Inferior parietal cortex (tissue), 1 donor: ENCODE data around the gene STPG4.
"Not testable (repeated sequence)": the region's sequence is repeated elsewhere in the genome, so short reads cannot be mapped to it uniquely, and the experiment has no call there.

Source experiments
- DNase-seq: peaks from one replicate; pipeline ENCODE4 v3.0.0-alpha.2; 2016; ENCODE audit errors: extremely low spot score

STPG4 gene, protein sequence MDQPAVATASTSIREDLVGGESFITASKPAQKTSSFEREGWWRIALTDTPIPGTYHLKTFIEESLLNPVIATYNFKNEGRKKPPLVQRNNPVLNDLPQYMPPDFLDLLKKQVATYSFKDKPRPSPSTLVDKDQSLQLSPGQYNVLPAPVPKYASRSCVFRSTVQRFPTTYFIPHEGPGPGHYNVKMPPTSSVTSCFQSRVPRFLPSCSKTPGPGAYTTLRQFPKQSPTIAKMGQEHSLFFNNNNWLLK

DNA sequence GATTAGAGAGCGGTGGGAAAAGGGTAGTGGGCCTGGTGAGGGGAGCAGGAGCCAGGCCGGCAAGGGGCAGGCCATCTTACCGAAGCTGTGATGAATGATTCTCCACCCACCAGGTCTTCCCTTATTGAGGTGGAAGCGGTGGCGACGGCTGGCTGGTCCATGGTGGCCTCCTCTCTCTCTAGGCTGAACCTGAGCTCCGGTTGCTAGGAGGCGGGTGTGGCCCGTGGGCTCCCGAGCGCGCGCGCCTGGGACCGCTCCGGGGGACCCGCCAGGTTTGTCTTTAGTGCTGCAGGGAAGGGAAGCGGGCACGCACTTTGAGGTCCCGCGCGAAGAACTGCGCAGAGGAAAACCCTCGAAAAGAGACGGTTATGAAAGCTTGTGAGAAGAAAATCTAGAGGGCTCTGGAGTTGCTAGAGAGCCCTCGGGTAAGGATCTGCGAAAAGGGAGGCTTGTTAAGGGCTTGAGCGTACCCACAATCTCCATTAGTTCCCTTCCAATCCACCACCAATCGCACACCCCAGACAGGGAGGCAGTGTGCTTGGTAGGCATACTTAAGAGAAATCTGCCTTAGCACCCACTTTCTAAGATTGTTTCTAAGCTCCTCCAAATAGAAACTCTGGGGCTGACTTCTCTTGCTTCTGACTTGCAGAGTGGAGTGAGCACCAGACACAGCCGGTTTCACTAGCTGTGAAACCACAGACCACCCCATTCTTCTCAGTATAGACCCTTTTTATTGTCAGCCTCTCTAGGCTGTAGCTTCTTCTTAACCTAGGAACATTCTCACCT, at the start of gene STPG4:
STPG4 (minus strand) TSS at position 218 of the 786 bp plus-strand sequence; CDS start at position 161, 57 bp downstream.
- DNase-seq = no peak

GRCh38 chr2:47204691-47205090, 49.6 kb upstream of the STPG4 start:
- DNase-seq = no peak

- no peak for DNase-seq
These were observed 48.9 kb upstream of the STPG4 start for GRCh38 chr2:47203995-47204394.

DNA sequence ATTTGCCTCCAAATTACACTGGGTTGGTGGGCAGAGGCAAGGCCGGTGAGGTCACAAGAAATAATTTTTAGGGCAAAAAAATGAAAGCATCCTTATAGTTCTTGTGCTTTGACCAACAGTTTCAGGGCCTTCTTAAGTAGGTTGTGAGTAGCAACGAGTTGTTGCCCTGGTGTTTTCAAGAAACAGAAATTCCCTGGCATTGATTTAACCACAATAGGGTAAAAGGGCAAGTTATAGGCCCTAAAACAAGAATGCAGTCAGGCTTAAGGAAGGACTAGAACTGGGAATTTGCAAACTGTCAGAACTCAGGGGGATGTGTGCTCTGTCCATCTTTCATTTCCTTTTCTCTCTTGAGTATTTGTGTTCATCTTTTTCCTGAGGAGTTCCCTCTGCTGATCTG, 46.1 kb upstream of the STPG4 start:
- no peak for DNase-seq

GRCh38 chr2:47198985-47199451, 43.9 kb upstream of the STPG4 start:
- no peak for DNase-seq

- DNase-seq = no peak
These were observed 41.4 kb upstream of the STPG4 start for GRCh38 chr2:47196499-47196898.

DNA sequence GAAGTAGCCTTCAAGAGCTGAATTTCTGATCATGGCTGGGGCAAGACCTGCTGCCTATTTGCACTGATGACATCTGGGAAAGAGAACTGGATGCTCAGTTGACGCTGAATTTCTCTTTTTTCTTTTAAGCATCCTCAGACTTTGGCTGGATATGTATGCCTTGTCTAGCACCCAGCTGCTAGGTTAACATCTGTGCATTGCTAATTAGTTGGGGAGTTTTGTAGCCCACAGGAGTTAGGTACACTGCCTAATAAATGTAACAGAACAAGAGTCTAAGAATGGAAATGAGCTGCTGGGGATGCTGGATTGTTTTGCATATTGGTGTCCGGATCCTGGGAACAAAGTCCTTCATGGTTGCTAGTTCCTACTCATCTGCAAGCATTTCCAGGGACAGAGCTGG, 40.9 kb upstream of the STPG4 start:
- DNase-seq = no peak

GRCh38 chr2:47195148-47195547, 40.0 kb upstream of the STPG4 start:
- DNase-seq = no peak

DNA sequence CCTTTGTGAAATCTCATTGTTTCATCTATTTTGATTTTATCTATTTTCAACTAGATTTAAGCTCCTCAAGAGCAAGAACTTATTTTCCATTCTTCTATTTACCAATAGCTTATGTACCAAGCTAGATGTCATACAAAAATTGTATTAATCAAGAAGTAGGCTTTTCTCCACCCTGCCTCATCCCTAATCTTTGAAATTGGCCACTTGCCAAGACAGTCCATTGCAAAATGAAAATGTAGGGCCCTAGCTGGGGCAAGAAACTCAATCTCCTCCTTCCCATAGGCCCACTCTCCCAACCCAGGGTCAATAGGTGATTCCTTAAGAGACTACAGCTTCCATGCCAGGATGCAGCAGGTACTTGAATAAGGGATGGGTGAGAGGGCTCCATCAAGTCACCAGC, 39.3 kb upstream of the STPG4 start:
- no peak for DNase-seq

- DNase-seq = peak; percentile 62
These were observed 38.5 kb upstream of the STPG4 start for GRCh38 chr2:47193607-47194006.

- DNase-seq = no peak
These were observed 35.2 kb upstream of the STPG4 start for GRCh38 chr2:47190188-47190881.

- no peak for DNase-seq
These were observed 34.5 kb upstream of the STPG4 start for GRCh38 chr2:47189635-47190034.

GRCh38 chr2:47187069-47187468, 32.0 kb upstream of the STPG4 start:
- no peak for DNase-seq

- DNase-seq = no peak
These were observed 31.2 kb upstream of the STPG4 start for GRCh38 chr2:47186351-47186750.

DNA sequence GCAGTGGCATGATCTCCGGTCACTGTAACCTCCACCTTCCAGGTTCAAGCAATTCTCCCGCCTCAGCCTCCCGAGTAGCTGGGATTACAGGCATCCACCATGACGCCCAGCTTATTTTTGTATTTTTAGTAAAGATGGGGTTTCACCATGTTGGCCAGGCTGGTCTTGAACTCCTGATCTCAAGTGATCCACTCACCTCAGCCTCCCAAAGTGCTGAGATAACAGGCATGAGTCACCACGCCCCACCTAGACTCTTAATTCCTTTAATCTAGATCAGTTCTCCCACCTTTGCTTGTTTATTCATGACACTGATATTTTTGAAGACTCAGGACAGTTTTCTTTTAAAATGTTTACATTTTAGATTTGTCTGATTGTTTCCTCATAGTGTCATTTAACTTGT, 30.0 kb upstream of the STPG4 start:
- DNase-seq = not testable (repeated sequence)

DNA sequence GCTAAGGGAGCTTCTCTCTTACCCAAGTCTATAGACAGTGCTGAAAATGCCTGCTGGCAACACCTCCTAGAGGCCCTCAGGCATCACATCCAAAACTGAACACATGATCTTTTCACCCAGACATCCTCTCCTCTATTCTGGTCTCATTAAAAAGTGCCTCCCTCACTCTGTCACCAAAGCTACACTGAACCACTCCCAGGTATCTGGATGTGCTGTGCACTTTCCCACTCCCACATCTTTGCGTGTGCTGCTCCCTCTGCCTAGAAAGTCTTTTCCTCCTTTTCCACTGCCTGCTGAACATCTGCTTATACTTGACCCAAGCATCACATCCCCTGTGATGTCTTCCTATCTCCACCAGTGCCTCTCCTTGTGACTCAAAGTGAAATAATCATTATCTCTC, 26.1 kb upstream of the STPG4 start:
- no peak for DNase-seq

DNA sequence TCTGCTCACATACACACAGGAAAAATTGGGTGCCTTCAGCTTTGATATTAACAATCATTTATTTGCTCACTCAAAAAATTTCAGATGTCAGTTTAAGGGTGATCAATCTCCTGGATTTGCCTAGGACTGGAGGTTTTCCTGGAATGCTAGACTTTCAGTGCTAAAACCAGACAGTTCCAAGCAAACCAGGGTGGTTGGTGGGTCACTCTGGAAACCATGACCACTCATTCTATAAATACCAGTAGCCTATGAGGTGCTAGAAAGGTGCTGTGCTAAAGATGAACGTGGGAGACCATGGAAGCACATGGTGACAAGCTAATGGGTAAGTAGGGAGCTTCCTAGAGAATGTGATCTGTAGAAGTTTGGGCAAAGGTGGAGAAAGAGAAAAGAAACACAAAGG, 25.4 kb upstream of the STPG4 start:
- no peak for DNase-seq

GRCh38 chr2:47179388-47179787, 24.3 kb upstream of the STPG4 start:
- no peak for DNase-seq

GRCh38 chr2:47178341-47178740, 23.2 kb upstream of the STPG4 start:
- DNase-seq = no peak

DNA sequence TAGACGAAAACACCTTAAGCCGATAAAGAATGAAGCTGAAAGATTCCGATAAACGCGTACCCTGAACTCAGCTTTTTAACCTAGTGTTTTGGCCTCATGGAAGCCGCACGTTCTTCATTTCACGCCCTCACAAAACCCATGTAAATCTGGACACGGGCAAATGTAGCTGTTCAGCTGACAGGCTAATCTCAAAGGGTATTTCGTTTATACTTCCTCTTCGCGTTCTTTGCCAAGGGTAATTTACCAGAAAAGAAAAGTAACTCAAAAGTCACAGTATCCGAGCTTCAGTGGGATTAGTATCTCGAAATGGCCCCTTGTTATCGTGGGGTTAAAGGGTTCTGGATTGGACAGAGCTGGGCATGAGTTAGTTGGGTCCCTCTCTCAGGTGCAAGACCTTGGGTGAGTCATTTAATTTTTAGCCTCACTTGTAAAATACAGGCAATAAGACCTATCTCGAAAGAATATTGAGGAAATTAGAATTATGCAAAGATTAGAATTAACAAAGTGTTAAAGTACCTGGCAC, 22.0 kb upstream of the STPG4 start:
- DNase-seq = no peak

DNA sequence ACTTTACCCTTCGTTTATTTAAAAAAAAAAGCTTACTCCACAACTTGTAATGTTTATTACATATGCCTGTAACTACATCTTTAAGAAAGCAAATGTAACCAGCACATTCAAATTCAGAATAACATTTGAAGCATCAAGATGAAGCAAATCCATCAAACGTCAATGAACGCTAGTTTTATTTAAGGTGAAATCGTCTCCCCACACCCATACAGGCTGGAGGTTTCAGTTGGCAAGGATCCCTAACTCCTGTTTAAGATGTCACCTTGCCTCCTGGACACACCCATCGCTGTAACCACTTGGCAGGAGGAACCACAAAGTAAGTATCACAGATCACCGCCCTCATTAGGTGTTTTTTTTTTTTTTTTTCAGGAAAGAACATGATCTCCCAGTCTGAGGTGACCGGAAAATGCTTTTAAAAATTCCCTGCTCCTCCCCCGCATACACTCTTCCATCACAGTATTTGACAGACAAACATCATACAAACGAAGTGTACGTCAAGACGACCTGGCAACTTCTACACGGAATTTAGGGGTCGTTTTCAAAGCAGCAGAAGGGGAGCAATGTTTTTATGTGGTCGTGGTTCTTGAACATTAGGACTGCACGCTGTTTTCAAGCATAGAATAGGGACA, 19.7 kb upstream of the STPG4 start:
- no peak for DNase-seq
